ENCODE data around the gene ATXN7L2.

The ATXN7L2 gene

DNA sequence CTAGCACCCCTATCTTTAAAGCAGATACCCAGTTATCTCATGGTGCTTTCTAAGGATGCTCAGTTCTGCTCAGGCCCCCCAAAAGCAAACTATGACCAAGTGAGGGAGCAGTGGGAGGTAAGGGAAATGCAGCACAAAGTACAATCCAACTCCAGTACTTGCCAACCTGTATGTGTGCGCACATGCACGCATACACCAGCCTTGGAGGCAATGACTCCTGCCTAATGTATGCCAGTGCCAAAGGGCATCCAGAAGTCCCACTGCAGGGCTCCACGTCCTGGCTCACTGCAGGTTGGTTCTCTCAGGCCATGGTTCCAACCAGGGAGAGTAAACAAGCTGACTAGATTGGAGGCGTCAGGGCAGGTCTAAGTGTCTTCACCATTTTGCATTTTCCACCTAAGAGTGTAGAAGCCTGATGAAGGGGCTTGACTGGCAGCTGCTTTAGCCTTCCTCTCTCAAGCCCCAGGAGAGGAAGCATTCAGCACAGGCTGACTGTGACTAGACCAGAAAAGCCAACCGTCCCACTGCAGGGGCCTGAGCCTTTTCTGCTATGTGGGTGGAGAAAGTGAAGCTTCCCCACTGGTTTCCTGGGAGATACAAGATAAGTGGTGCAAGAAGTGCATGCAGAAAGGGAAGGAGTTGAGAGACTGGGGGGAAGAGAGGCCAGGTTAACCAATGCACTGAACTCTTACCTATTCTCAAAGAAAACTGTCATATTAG, 18.1 kb downstream of the ATXN7L2 start:
- no peak overlapping the region for H3K4me3 ChIP-seq (ENCODE audit: control insufficient read depth, low read depth, low read length)
- no peak for TF ChIP-seq CTCF (conservative IDR thresholded peaks at IDR 0.05; ENCODE audit: control insufficient read depth, insufficient read depth, low read depth, low read length)
- DNase-seq (ENCODE audit: low read depth): no peak

DNA sequence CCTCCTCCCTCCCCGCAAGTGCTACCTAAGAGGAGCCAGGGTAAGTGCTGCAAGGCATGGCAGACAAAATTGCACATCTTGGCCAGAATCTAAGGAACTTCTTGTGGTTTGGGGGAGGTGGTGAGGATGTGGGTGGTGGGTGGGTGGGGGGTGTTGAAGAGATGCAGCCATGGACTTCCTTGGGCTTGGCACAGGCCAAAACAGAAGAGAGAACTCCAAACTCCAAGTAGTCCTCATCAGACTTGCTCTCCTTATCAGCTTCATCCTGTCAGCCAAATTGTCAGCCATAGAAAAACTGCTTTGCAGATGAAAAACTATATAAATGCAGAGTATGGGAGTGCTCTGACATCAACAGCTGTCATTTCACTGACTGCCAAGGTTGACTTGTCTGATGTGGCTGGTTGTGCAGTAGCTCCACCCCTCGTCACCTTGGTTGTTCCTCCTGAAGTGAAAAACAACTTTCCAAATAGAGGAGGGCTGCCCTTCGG, 18.7 kb downstream of the ATXN7L2 start:
- no peak overlapping the region for H3K4me3 ChIP-seq (ENCODE audit: control insufficient read depth, low read depth, low read length)
- no peak for DNase-seq (ENCODE audit: low read depth)

GRCh38 chr1:109503935-109504334, 20.2 kb downstream of the ATXN7L2 start:
- no peak for TF ChIP-seq CTCF (conservative IDR thresholded peaks at IDR 0.05; ENCODE audit: control insufficient read depth, insufficient read depth, low read depth, low read length)
- H3K4me3 ChIP-seq (ENCODE audit: control insufficient read depth, low read depth, low read length): no peak overlapping the region
- no peak for DNase-seq (ENCODE audit: low read depth)

More for the DNA sequence above, 18.7 kb downstream of the ATXN7L2 start:
- no peak for TF ChIP-seq CTCF (conservative IDR thresholded peaks at IDR 0.05; ENCODE audit: control insufficient read depth, insufficient read depth, low read depth, low read length)

DNA sequence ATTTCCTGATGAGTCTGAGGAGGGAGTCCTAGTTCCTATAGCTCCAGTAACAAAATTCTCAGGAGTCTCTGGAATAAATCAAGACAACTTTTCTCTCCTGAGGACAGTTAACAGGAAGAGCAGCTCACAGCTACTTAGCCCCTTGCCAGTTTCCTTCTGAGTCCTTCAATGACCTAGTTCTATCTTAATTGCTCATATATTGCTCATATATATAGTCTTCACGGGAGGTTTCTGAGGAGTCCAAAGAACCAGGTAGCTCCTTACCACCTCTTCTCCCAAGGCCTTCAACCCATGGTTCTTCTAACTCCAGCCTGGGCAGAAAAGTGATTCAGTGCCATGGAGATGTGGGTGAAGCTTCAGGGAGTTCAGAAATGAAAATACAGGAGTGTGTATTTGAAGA, 21.3 kb downstream of the ATXN7L2 start:
- TF ChIP-seq CTCF (conservative IDR thresholded peaks at IDR 0.05; ENCODE audit: control insufficient read depth, insufficient read depth, low read depth, low read length): no peak
- no peak overlapping the region for H3K4me3 ChIP-seq (ENCODE audit: control insufficient read depth, low read depth, low read length)

DNA sequence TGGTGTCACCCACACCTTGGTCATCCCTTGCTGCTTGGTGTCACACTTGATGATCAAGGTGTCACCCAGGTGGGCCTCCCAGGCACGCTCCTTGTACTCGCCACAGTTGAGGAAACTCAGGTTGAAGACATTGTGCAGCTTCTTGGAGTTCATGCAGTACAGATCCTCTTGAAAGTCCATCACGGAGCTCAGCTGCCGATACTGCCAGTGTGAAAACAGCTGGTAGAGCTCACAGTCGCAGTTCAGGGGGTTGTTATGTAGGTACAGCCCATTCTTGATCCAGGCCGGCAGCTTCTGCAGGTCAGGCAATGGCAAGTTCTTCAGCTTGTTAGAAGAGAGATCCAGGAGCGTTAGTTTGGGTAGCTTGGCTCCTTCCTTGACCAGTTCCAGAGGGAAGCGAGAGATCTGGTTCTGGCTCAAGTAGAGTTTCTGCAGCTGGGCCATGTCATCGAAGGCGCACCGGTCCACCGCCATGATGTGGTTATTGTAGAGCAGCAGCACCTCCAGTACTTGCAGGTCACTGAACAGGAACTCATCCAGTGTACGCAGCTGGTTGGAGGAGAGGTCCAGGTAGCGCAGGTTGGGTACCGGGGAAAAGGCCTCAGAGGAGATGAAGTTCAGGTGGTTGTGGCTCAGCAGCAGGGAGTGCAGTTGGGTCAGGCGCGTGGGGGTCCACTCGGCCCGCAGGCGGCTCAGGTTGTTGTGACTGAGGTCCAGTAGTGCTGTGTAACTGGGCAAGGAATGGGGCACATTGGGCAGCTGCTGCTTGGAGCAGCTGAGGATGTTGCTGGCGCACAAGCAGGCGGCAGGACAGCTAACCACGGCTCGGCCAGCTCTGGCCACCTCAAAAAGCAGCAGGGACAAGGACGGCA, 24.5 kb downstream of the ATXN7L2 start:
- H3K4me3 ChIP-seq (ENCODE audit: control insufficient read depth, low read depth, low read length): no peak overlapping the region
- no peak for TF ChIP-seq CTCF (conservative IDR thresholded peaks at IDR 0.05; ENCODE audit: control insufficient read depth, insufficient read depth, low read depth, low read length)
- no peak for DNase-seq (ENCODE audit: low read depth)

More for the DNA sequence above, 21.3 kb downstream of the ATXN7L2 start:
- no peak for DNase-seq (ENCODE audit: low read depth)

DNA sequence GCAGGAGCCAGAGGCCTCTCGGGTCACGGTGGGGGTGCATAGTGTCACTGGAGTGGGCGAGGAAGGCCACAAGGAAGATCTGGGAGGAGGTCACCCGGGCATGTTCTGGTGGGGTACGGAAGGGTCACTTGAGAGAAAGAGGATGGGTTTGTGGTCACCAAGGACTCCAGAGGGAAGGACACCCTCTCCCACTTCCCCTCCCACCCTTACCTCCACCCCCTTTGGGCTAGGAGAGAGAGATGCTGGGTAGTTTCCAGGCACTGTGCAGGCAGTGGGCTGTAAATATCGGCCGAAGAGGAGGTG, 25.1 kb downstream of the ATXN7L2 start:
- TF ChIP-seq CTCF (conservative IDR thresholded peaks at IDR 0.05; ENCODE audit: control insufficient read depth, insufficient read depth, low read depth, low read length): no peak
- no peak overlapping the region for H3K4me3 ChIP-seq (ENCODE audit: control insufficient read depth, low read depth, low read length)
- DNase-seq (ENCODE audit: low read depth): no peak

Measured in fibroblast of mammary gland (primary cell).